ENCODE data around the gene NEK6.
A peak's percentile ranks its signal among the peaks of the same experiment; 100 is the strongest.

The NEK6 gene

DNA sequence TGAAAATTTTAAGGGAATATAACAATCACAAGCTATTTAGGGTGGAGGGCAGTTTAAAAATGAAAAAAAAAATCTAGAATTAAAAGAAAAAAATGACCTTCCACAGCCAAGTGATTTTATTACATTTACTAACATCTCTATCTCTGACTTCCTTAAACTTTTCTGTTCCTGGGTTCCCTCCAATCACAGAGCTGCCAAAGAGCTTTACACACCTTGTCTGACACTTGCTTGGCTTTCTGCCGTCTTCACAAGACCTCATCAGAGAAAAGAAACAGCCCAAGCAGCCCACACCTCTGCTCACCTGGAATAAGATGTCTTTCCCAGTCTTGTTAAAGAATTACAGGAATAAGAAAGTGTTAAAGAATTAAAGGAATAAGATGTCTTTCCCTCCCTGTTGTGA, 118.6 kb downstream of the NEK6 start:
- no peak for TF ChIP-seq CTCF (IDR thresholded peaks at IDR 0.05; ENCODE audit: low read depth, low read length, missing control alignments)
- no peak overlapping the region for H3K27ac ChIP-seq
- peaks cover 13% of the 10 kb centered on the region for H3K36me3 ChIP-seq (replicated peaks)
- H3K4me3 ChIP-seq (ENCODE audit: low read depth, low read length), result no peak overlapping the region
- DNase-seq, result no peak
- in situ Hi-C loops (cut with HindIII; ENCODE audit: low pct_ligation_motif_present, low sequenced_read_pairs), result no loop called here
- H3K27me3 ChIP-seq (replicated peaks), result no peaks in the 10 kb centered on the region

GRCh38 chr9:124377551-124378406, 120.0 kb downstream of the NEK6 start:
- H3K36me3 ChIP-seq (replicated peaks), result peaks cover 13% of the 10 kb centered on the region
- DNase-seq, result no peak
- no peak overlapping the region for H3K4me3 ChIP-seq (ENCODE audit: low read depth, low read length)
- no peak for TF ChIP-seq CTCF (IDR thresholded peaks at IDR 0.05; ENCODE audit: low read depth, low read length, missing control alignments)
- no peaks in the 10 kb centered on the region for H3K27me3 ChIP-seq (replicated peaks)
- in situ Hi-C loops (cut with HindIII; ENCODE audit: low pct_ligation_motif_present, low sequenced_read_pairs), result no loop called here
- no peak overlapping the region for H3K27ac ChIP-seq

DNA sequence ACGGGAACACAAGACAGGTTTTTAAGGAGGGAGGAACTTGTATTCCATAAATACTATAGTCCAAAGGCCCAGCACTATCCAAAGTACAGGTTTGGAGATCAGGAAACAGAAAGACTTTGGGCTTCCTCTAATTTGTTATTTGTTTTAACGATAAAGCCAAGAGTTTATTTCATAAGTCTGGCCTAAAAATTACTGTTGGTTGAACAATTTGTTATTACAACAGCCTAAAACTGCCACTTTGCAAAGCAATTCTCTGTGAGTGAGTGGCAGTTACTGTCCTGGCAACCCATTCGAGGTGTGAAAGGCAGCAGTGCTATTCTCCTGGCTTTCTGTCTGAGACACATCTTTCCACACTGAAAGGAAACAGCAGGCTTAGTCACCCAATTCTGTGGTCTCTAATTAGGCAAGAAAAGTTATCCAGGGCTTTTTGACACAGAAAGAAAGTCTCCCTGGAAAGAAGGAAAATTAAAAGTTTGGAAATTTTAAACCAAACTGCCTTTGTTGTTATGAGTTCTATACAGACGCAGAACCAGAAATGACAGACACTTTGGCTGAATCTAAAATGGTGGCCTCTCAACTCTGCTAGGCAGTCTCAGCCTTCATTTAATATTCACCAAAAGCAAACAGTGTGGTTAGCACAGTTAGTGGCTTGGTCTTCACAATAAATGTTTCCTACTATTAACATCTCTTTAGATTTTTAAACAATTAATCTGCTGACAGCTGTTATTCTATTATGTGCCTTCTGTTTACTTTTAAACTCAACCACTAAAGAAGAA, 123.6 kb downstream of the NEK6 start:
- H3K4me3 ChIP-seq (ENCODE audit: low read depth, low read length), result no peak overlapping the region
- peaks cover 27% of the 10 kb centered on the region for H3K36me3 ChIP-seq (replicated peaks)
- DNase-seq, result peak; percentile 27
- H3K27me3 ChIP-seq (replicated peaks), result no peaks in the 10 kb centered on the region
- no peak for TF ChIP-seq CTCF (IDR thresholded peaks at IDR 0.05; ENCODE audit: low read depth, low read length, missing control alignments)
- H3K27ac ChIP-seq, result no peak overlapping the region
- in situ Hi-C loops (cut with HindIII; ENCODE audit: low pct_ligation_motif_present, low sequenced_read_pairs), result no loop called here

- H3K27me3 ChIP-seq (replicated peaks), result no peaks in the 10 kb centered on the region
- H3K27ac ChIP-seq, result no peak overlapping the region
- in situ Hi-C loops (cut with HindIII; ENCODE audit: low pct_ligation_motif_present, low sequenced_read_pairs), result no loop called here
- TF ChIP-seq CTCF (IDR thresholded peaks at IDR 0.05; ENCODE audit: low read depth, low read length, missing control alignments), result no peak
- H3K36me3 ChIP-seq (replicated peaks), result peaks cover 27% of the 10 kb centered on the region
- no peak overlapping the region for H3K4me3 ChIP-seq (ENCODE audit: low read depth, low read length)
- DNase-seq, result no peak
These were observed 126.5 kb downstream of the NEK6 start for GRCh38 chr9:124384210-124384609.

DNA sequence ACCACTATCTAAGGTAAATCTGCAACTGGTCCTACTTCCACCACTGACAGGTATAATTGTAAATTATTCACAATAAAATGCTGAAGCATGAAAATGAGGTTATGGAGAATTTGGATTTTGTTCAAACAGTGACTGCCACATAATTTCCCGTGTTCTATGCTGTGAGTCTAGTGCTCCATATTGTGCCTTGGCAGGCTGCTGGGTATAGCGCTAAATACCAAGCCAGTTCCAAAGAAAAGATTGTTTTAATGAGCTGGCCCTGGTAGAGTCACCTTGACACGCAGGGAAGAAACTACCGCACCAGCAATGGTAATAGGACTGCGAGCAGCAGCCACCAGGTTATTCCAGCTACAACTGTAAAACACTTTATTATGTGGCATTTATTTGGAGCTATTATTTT, 127.1 kb downstream of the NEK6 start:
- no peak for TF ChIP-seq CTCF (IDR thresholded peaks at IDR 0.05; ENCODE audit: low read depth, low read length, missing control alignments)
- DNase-seq, result no peak
- Histone ChIP-seq H3K27ac (no peak overlapping the region), H3K4me3 (ENCODE audit: low read depth, low read length) (no peak overlapping the region), H3K27me3 (replicated peaks) (no peaks in the 10 kb centered on the region), H3K36me3 (replicated peaks) (peaks cover 22% of the 10 kb centered on the region)
- in situ Hi-C loops (cut with HindIII; ENCODE audit: low pct_ligation_motif_present, low sequenced_read_pairs), result no loop called here

All from brain microvascular endothelial cell (primary cell).